Measurements from ENCODE around the gene UNC5A. TPM values are rescaled to one million over a fixed set of nuclear protein-coding genes. Genes with fewer than 3 reads are reported as not detected.

UNC5A gene
- total and polyA plus RNA-seq, 11 donors: 0.09 to 0.43 (median 0.20) TPM; not detected in 7

GRCh38 chr5:176803068-176803942 lies 7.1 kb upstream of the UNC5A start:
- no peak for ATAC-seq
- H3K4me1 ChIP-seq: no peaks in the 10 kb centered on the region
- no peak overlapping the region for H3K4me3 ChIP-seq
- no peak for DNase-seq
- no peaks in the 10 kb centered on the region for H3K9me3 ChIP-seq
- intact Hi-C loops (cut with DNase I): no loop called here
- WGBS, 4 donors: 59 to 63% (median 62%) methylated on average over 24 of the region's 24 CpGs
- no peaks in the 10 kb centered on the region for H3K36me3 ChIP-seq
- H3K27me3 ChIP-seq: peaks cover 0 to 52% (median 19%) of the 10 kb centered on the region in 9 donors
- no peak overlapping the region for H3K27ac ChIP-seq
- no peak for TF ChIP-seq POLR2A (IDR thresholded peaks at IDR 0.05)
- TF ChIP-seq, protein P1, sequence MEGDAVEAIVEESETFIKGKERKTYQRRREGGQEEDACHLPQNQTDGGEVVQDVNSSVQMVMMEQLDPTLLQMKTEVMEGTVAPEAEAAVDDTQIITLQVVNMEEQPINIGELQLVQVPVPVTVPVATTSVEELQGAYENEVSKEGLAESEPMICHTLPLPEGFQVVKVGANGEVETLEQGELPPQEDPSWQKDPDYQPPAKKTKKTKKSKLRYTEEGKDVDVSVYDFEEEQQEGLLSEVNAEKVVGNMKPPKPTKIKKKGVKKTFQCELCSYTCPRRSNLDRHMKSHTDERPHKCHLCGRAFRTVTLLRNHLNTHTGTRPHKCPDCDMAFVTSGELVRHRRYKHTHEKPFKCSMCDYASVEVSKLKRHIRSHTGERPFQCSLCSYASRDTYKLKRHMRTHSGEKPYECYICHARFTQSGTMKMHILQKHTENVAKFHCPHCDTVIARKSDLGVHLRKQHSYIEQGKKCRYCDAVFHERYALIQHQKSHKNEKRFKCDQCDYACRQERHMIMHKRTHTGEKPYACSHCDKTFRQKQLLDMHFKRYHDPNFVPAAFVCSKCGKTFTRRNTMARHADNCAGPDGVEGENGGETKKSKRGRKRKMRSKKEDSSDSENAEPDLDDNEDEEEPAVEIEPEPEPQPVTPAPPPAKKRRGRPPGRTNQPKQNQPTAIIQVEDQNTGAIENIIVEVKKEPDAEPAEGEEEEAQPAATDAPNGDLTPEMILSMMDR (IDR thresholded peaks at IDR 0.05): no peak

- no peak overlapping the region for H3K27ac ChIP-seq
- WGBS, 4 donors: 38 to 42% (median 41%) methylated on average over 8 of the region's 8 CpGs
- ATAC-seq (peak in 1 of 4 donors; percentile 11), DNase-seq (no peak)
- no peaks in the 10 kb centered on the region for H3K4me1 ChIP-seq
- intact Hi-C loops (cut with DNase I): no loop called here
- TF ChIP-seq, protein P1 (IDR thresholded peaks at IDR 0.05): no peak
- no peak for TF ChIP-seq POLR2A (IDR thresholded peaks at IDR 0.05)
- H3K9me3 ChIP-seq: no peaks in the 10 kb centered on the region
- no peaks in the 10 kb centered on the region for H3K36me3 ChIP-seq
- H3K4me3 ChIP-seq: no peak overlapping the region
- H3K27me3 ChIP-seq: peaks cover 0 to 49% (median 21%) of the 10 kb centered on the region in 9 donors
These were observed 6.3 kb upstream of the UNC5A start for GRCh38 chr5:176803943-176804498.

GRCh38 chr5:176806137-176806536 lies 4.2 kb upstream of the UNC5A start:
- peaks cover 13 to 67% (median 36%) of the 10 kb centered on the region in 9 donors for H3K27me3 ChIP-seq
- TF ChIP-seq, protein P1 (IDR thresholded peaks at IDR 0.05): no peak
- no peak for TF ChIP-seq POLR2A (IDR thresholded peaks at IDR 0.05)
- WGBS, 4 donors: 0% methylated on average over 1 of the region's 1 CpG
- intact Hi-C loops (cut with DNase I): loop anchor here in 1 of 10 donors (5.0 kb wide), 1 partner anchor 129 kb away; no protein-coding TSS in a partner anchor
- ATAC-seq (no peak), DNase-seq (no peak)
- no peak overlapping the region for H3K27ac ChIP-seq
- H3K4me1 ChIP-seq: peaks cover 0 to 18% (median 8%) of the 10 kb centered on the region in 12 donors
- no peaks in the 10 kb centered on the region for H3K9me3 ChIP-seq
- no peak overlapping the region for H3K4me3 ChIP-seq
- no peaks in the 10 kb centered on the region for H3K36me3 ChIP-seq

GRCh38 chr5:176809544-176810080 lies 747 bp upstream of the UNC5A start:
- peak overlapping the region in 8 of 12 donors; percentile 20 to 50 (median 38) for H3K4me3 ChIP-seq
- DNase-seq (no peak), ATAC-seq (no peak)
- intact Hi-C loops (cut with DNase I): loop anchor here in 2 of 10 donors (5.0 to 10.0 kb wide), 2 partner anchors 132 to 145 kb away; no protein-coding TSS in a partner anchor
- no peaks in the 10 kb centered on the region for H3K9me3 ChIP-seq
- no peak overlapping the region for H3K27ac ChIP-seq
- no peaks in the 10 kb centered on the region for H3K36me3 ChIP-seq
- H3K4me1 ChIP-seq: peaks cover 0 to 22% (median 10%) of the 10 kb centered on the region in 12 donors
- 1 to 2% (median 1%) methylated on average over 22 to 48 of the region's 48 CpGs for WGBS, 4 donors
- peaks cover 32 to 82% (median 58%) of the 10 kb centered on the region in 9 donors for H3K27me3 ChIP-seq
- TF ChIP-seq POLR2A (IDR thresholded peaks at IDR 0.05): no peak
- TF ChIP-seq, protein P1 (IDR thresholded peaks at IDR 0.05): no peak

Data from heart left ventricle (tissue), 16 donors.